Activated T-helper 1 cell treated with anti-CD3 and anti-CD28 coated beads, Interleukin-2, amount 50 U/mL, for 16 hours (primary cell): Measurements from ENCODE around the gene SYPL2.
A peak's percentile ranks its signal among the peaks of the same experiment; 100 is the strongest.
"Not testable (repeated sequence)": the region's sequence is repeated elsewhere in the genome, so short reads cannot be mapped to it uniquely, and the experiment has no call there.

ENCODE experiments used
- DNase-seq, 2 donors: peaks; one replicate each; pipeline ENCODE4 v3.0.0-alpha.2; 2020; ENCODE audit warnings: low read depth in 1 of 2, low spot score in 1 of 2

Gene SYPL2

DNA sequence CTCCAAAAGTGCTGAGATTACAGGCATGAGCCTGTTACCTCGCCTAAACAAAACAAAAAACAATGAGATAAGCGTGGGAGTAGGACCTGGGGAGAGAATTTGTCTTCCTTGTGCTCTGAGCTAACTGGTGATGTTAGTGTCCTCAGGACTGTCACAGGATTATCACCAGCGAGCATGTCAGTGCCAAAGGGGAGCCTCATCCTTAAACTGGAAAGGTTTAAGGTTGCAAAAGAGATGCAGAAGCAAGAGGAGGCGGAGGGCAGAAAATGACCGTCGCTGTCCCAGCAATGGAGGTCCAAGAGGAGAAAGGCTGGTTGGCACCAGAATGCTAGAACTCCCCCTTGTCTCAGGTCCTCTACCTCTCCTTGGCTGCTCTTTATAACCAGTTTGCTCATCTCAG is 3.9 kb downstream of the SYPL2 start:
- DNase-seq = no peak

DNA sequence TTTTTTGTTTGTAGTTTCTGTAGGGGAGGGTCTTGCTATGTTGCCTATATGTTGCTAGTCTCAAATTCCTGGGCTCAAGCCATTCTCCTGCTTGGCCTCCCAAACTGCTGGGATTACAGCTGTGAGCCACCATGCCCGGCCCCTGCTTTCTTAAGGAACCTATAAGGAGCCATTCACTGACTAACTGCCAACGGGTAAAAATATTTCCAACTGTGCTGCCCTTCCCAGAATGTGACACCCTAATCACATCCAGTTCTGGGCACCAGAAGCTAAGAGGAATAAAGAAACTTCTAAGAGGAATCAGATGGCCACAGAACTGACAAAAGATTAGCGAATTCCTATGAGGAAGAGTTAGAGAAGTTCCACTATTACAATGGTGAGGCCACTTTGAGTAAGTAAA is 6.4 kb downstream of the SYPL2 start:
- DNase-seq = no peak

DNA sequence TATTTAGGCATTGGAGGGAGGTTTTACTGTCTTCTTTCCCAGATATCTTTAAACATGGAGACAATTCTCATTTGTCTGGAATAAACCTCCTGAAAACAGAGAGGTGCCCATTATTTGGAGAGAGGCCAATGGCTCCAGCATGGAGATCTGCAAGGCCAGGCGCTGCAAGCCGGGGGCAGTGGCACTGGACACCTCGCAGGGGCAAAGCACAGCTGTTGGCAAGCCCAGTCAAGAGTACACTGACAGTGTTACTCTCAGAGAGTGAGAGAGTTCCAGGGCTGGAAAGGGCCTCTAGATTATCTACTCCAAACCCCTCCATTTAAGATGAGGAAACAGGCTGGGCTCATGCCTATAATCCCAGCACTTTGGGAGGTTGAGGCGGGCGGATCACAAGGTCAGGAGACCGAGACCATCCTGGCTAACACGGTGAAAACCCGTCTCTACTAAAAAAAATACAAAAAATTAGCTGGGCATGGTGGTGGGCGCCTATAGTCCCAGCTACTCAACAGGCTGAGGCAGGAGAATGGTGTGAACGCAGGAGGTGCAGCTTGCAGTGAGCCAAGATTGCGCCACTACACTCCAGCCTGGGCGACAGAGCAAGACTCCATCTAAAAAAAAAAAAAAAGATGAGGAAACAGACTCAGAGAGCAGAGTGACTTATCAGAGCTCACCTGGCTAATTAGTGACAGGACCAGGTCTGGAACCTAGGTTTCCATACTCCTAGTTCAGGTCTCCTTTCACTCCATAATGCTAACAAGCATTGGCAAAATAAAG is 7.1 kb downstream of the SYPL2 start:
- not testable (repeated sequence) for DNase-seq

DNA sequence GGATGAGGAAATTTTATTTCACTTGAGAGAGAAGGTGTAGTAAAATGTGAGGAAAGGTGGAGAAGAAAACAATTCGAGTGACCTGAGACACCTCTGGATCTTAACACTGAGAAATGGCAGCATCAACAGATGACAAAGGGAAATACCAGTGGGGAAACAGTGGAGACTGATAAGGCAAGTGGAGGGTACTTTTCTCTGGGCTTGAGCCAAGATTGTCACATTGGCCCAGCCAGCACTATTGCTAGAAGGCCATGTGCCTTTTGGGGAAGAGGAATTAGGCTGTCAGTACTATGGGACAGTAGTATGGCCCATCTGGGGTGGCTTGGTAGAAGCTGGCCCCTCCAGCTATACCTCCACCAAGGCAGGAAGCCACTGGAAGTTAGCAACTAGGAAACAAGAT is 8.4 kb downstream of the SYPL2 start:
- DNase-seq = no peak

DNA sequence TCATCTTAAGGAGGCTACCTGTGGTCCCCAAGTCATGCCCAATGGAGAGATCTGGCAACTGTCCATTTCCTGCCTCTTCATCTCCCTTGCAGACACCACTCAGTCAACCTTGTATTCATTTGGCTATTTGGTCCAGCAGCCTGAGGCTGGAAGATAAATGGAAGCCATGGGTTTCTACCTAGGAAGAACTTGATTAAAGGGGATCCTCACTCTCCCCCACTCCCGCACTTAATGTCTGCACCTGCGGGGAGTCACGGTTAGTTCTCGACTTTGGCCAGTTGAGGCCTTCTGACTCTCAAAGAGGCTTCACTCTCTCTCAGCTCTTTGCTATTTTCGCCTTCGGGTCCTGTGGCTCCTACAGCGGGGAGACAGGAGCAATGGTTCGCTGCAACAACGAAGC is 8.9 kb downstream of the SYPL2 start:
- DNase-seq = no peak

DNA sequence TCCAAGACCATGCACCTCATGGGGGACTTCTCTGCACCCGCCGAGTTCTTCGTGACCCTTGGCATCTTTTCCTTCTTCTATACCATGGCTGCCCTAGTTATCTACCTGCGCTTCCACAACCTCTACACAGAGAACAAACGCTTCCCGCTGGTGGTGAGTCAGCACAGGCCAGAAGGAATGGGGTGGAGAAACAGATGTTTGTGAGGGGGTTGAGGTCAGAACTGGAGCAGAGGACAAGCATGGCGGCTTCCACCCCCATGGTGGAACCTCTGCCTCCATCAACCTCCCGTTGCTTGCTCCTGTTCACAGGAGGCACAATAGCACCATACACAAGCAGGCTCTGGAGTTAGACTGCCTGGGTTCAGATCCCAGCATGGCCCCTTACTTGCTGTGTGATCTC is 10.5 kb downstream of the SYPL2 start:
- no peak for DNase-seq

DNA sequence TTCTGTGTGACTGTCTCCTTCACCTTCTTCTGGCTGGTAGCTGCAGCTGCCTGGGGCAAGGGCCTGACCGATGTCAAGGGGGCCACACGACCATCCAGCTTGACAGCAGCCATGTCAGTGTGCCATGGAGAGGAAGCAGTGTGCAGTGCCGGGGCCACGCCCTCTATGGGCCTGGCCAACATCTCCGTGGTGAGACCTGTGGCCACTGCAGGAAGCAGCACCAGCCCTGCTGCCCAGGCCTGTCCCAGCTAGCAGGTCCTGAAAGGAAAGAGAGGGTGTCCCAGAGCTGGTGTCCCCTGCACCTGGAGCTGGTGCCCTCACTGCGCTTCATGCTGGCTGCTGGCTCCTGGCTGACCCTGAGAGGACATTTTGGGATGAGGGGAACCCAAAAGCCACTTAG is 11.5 kb downstream of the SYPL2 start:
- no peak for DNase-seq

DNA sequence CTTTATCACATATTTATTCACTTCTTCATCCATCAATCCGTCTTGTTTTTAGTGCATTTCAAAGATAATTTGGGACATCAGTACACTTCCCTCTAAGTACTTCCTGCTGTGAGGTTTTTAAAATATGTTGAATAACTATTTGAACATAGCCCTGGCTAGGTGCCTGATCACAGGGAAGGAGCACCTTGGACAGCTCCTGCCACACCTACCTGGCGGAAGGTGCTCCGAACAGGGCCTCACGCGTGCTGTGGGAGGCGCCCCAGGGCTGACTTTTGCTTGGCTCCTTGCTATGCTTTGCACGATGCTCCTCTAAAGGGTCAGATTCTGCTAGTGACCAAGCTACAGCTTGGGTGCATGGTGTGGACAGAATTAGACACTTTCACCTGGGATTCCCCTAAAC is 12.5 kb downstream of the SYPL2 start:
- no peak for DNase-seq

DNA sequence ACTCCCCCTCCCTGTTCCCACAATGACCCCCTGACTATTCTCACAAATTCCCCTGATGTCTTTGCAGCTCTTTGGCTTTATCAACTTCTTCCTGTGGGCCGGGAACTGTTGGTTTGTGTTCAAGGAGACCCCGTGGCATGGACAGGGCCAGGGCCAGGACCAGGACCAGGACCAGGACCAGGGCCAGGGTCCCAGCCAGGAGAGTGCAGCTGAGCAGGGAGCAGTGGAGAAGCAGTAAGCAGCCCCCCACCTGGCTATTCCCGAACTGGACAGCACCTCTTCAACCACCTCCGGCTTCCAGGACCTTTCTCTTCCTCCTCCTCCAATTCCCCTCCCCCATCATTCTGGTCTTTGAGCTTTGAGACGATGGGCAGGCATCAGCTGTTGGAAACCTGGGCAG is 13.0 kb downstream of the SYPL2 start:
- no peak for DNase-seq

DNA sequence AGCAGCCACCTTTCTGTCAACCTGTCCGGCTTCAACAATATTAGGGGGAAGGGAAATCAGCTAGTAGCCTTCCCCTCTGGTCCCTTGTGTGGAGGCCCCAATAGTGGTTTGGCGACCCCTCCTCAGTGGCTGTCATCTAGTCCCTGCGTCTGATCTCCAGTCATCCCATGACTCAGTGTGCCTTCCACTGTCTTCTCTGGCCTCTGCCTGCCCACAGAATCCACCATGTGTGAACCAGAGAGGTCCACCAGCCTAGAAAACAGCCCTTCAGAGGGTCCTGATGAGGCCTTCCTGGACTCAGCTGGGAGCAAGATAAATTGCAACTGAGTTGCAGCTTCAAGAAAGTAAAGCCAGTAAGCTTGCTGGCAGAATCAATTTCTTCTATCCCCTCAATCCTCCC is 13.6 kb downstream of the SYPL2 start:
- DNase-seq = no peak

DNA sequence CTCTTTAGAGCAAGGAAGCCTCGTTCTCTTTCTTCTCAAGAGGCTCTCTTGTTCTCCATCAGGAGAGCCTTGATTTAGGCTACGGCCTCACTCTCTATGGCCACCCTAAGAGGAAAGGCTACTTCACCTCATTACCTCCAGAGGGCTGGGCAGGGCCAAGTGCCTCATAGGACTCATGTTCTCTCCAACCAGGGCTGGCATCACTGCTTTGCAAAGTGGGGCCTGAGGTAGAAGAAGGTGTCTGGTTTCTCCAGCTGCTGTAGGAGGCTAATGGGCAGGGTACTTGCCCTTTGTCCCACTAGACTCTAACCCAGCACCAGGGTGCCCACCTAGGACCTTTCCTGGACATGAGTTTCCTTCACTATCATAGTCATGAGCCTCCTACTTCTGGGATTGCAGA is 15.3 kb downstream of the SYPL2 start:
- DNase-seq = no peak

DNA sequence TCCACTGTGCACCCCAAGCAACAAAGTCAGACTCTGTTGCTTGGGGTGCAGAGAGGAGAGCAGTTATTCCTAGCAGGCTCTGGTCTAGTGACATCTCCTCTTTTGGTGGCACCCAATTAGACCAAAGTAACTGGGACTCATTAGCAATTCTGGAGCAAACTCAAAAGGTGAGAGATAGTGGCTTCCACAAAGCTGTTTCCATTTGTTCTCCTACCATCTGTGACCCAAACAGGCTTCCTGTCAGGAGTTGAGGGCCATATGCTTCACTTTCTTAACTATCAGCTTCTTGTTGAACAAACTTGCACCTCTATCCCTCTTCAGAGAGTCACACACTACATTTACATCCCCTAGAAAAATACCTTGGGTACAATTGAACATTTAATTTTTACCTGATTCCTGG is 15.9 kb downstream of the SYPL2 start:
- no peak for DNase-seq

DNA sequence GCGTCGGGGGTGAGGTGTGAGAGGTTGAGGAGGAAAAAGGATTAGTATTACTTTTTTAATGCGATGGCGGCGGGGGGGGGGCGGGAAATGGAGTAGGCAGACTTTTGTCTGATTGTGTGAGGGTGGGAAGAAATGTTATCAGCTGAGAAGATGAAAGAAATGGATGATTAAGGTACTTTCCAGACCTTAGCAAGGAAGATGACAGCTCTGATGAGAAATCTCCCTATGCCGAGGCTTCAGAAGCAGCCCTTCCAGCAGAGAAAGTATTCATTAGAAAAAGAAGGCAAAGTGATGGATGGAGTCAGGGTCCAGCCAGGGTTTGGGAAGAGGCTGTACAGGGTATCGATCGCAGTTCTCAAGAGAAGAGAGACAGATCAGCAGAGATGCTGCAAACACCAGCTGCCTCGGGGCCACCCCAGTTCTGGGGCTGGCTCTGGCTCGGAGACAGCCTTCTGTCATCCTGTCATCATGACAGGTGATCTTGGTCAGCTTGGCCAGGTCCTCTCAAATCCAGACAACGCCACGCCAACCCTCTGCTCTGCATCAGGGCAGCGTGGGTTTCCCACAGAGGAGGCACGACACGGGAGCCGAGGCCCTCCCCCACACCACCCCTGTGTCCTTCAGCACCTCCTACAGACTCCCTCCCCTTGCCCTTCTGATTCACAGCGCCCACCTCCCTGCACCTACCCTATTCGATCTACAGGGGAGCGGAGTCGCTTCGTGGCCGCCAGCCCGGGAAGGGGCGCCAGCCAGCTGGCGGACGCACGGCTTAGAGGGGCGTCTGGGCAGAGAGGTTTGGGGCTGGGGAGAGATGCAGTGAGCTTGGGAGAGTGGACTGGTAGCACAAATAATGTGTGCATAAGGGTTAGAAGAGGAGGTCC is 16.7 kb downstream of the SYPL2 start:
- DNase-seq = no peak

DNA sequence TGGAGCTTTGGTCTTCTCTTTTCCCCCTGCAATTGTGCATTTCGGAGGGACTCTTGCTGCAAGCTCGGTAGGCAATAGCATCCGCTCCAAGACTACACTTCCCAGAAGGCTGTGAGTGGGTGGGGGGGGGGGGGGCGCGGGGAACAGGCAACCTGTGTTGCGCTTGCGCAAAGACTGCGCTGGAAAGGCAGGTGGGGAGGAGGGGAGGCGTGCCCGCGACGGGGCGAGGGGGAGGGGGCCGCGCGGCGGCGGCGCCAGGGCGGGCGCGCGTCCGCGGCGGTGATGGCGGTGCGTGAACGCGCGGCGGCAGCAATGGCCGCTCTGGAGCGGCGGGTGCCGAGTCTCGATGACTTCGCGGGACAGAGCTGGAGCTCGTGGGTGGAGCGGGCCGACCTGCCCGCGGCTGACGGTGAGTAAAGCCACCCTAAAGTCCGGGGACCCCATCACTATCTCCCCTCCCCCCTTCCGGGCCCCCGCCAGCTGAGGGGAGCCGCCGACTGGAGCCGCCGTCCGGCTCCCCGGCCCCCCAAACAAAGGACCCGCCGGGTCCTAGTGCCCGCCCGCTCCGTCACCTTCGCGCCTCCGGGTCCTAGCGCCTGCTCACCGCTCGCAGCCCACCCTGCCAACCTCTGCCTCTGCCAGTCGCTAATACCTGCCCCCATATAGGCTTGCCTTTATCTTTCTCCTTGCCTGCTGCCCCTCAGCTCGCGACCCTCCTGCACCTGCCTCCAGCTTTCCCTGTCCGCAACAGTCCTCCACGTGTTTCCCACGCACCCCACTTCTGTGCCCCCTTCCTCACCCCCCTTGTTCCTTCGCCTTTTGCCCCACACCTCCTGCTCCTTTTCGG is 17.5 kb downstream of the SYPL2 start, which contains the start of gene ATXN7L2:
Gene ATXN7L2, plus strand, starts transcription at position 234 of the 847 bp plus-strand sequence. Its CDS starts 49 bp downstream, at position 283.
- DNase-seq = peak; percentile 86 to 91

DNA sequence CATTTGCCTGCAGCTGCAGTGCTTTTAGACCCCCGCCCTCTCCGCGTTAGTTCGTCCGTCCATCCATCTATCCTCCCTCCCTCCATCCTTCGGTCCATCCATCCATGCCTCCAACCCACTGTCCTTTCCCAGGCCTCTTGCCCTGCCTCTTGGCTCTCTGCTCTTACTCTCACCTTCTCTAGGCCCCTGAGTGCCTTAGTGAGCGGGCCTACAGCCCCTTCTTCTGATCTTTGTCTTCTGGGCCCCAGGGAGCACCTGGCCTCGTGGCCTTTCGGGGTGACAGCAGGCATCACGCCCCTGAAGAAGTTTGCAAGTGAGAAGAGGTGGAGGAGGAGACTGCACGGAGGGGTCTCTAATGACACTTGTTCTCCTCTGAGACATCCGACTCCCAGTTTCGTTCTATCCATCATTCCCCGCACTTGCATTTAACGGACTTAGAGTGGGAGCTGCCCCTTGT is 18.2 kb downstream of the SYPL2 start:
- DNase-seq = no peak

DNA sequence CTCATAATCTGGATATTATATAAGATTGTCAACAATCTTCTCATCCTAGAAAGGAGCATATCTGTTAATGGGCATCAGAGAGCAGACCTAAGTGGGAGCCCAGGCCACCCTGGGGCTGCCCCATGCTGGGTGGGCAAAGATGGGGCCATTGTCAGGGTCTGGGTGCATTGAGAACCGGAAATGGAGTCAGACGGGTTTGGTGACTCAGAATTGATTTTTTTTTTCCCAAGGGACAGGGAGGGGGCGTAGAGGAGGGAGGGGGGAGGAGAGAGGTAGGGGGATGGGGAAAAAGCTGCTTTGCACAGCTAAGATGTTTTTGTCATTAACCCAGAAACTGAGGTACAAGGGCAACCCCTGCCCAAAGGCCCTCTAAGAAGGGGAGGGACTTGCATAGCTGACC is 18.7 kb downstream of the SYPL2 start:
- DNase-seq = no peak

DNA sequence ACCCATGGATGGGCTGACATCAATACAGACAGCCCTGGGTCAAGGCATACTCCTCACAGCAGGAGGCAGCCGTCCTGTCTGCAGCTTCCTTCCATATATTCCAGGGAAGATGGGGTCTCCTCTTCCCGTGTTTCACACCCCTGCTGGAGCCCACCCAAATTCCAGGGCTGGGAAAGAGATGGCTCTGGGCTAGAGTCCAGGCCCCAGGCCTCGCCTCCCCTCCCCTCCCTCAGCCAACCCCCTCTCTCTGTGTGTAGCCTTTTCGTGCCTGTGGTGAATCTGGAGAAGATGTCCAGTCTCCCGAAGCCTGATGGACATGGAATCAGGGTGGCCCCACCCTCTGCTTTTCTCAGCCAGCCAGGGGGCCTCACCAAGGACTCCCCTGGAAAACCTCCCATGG is 20.9 kb downstream of the SYPL2 start:
- no peak for DNase-seq

DNA sequence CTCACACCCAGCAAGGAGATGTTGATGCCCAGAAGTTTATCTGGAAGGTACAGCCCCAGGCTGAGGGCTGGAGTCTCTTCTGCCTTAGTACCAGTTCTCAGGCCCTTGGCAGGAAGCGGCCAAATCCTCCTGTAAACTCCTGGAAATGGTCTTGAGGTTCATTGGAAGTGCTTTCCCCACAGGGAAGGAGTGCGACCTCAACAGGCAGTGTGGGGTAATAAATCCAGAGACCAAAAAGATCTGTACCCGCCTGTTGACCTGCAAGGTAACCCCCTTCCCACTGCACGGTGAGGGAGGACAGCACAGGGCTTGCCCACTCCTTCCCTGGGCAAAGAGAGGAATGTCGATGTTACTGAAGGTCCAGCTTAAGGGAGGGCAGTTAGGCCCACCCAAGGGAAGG is 21.9 kb downstream of the SYPL2 start:
- no peak for DNase-seq

DNA sequence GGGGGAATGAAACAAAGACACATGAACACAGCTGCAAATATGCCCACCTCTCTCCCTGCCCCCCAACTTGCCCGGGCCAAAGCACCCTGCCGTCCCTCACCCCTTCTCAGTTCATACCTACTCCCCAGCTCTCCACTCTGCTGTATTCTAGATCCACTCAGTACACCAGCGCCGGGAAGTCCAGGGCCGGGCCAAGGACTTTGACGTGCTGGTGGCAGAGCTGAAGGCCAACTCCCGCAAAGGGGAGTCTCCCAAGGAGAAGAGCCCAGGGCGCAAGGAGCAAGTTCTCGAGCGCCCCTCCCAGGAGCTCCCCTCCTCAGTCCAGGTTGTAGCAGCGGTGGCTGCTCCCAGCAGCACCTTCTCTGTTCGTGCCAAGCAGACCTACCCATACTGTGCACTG is 22.4 kb downstream of the SYPL2 start:
- no peak for DNase-seq

DNA sequence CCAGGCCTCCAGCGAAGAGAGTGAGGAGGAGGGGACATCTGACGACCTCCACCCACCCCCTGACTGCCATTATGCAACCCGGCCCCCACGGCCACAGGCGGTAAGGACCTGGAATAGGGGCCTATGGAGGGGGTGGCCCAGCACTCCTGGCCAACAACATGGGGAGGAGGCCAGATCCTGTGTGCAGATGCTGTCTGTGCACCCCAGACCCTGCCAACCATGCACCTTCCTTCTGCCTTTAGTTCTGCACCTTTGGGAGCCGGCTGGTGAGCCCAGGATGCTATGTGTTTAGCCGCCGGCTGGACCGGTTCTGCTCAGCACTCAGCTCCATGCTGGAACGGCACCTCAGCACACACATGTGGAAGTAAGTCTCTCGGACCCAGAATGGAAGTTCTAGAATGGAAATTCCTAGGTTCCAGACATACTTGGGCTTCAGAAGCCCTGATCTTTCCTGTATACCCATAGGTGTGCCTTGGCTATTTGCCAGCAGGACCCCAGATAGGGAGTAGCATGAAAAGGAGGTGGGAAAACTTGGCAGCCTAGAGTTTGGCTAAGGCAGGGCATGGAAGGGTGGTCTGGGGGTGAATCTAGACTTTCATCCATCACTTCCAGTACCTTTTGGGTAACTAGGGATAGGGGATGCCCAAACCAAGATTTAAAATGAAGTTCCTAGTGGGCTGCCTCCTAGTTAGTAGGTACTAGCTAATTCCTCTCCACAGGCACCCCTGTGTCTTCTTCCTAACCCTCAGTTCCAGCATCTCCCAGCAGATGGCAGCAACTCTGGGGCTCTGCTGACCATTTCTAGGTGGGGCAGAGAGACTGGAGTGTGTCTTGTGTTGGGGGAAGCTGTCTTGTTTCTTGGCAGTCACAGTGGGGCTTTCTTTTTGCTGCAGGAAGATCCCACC is 23.9 kb downstream of the SYPL2 start:
- peak; percentile 37 to 51 for DNase-seq
